ENCODE measurements around the gene HPSE.

DNA sequence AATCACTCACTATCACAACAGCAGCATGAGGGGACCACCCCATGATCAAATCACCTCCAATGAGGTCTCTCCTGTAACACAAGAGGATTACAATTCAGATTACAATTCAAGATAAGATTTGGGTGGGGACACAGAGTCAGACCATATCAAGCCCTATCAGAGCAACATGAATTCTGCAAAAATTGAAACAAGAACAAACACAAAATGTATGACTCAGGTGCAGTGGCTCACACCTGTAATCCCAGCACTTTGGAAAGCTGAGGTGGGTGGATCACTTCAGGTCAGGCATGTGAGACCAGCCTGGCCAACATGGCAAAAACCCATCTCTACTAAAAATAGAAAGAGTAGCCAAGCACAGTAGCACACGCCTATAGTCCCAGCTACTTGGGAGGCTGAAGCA is 13.4 kb upstream of the HPSE start:
- TF ChIP-seq, protein P1, sequence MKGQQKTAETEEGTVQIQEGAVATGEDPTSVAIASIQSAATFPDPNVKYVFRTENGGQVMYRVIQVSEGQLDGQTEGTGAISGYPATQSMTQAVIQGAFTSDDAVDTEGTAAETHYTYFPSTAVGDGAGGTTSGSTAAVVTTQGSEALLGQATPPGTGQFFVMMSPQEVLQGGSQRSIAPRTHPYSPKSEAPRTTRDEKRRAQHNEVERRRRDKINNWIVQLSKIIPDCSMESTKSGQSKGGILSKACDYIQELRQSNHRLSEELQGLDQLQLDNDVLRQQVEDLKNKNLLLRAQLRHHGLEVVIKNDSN (IDR thresholded peaks at IDR 0.05; ENCODE audit: borderline replicate concordance, low read depth), result no peak
- TF ChIP-seq, protein P2, sequence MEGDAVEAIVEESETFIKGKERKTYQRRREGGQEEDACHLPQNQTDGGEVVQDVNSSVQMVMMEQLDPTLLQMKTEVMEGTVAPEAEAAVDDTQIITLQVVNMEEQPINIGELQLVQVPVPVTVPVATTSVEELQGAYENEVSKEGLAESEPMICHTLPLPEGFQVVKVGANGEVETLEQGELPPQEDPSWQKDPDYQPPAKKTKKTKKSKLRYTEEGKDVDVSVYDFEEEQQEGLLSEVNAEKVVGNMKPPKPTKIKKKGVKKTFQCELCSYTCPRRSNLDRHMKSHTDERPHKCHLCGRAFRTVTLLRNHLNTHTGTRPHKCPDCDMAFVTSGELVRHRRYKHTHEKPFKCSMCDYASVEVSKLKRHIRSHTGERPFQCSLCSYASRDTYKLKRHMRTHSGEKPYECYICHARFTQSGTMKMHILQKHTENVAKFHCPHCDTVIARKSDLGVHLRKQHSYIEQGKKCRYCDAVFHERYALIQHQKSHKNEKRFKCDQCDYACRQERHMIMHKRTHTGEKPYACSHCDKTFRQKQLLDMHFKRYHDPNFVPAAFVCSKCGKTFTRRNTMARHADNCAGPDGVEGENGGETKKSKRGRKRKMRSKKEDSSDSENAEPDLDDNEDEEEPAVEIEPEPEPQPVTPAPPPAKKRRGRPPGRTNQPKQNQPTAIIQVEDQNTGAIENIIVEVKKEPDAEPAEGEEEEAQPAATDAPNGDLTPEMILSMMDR (IDR thresholded peaks at IDR 0.05), result no peak
- TF ChIP-seq GABPA (IDR thresholded peaks at IDR 0.05; ENCODE audit: low read depth), result no peak
- TF ChIP-seq POLR2AphosphoS5 (IDR thresholded peaks at IDR 0.05; ENCODE audit: low read depth, low read length), result no peak
- no peak for TF ChIP-seq EP300 (IDR thresholded peaks at IDR 0.05; ENCODE audit: borderline replicate concordance in 1 of 2, low read depth in 1 of 2, low read length in 1 of 2)
- TF ChIP-seq ELF1 (IDR thresholded peaks at IDR 0.05), result no peak
- TF ChIP-seq JUND (IDR thresholded peaks at IDR 0.05), result no peak
- TF ChIP-seq RFX5 (IDR thresholded peaks at IDR 0.05; ENCODE audit: low read length), result no peak
- TF ChIP-seq SIN3A (IDR thresholded peaks at IDR 0.05; ENCODE audit: borderline replicate concordance, low read depth, low read length), result no peak
- TF ChIP-seq, protein P3, sequence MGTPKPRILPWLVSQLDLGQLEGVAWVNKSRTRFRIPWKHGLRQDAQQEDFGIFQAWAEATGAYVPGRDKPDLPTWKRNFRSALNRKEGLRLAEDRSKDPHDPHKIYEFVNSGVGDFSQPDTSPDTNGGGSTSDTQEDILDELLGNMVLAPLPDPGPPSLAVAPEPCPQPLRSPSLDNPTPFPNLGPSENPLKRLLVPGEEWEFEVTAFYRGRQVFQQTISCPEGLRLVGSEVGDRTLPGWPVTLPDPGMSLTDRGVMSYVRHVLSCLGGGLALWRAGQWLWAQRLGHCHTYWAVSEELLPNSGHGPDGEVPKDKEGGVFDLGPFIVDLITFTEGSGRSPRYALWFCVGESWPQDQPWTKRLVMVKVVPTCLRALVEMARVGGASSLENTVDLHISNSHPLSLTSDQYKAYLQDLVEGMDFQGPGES (IDR thresholded peaks at IDR 0.05; ENCODE audit: low read depth, low read length), result no peak
- no peak for TF ChIP-seq NFIC (IDR thresholded peaks at IDR 0.05; ENCODE audit: borderline replicate concordance)
- TF ChIP-seq FOXM1 (IDR thresholded peaks at IDR 0.05; ENCODE audit: low read depth), result no peak
